ENCODE results near the gene SLC17A1.

GRCh38 chr6:25844518-25844917, 12.7 kb upstream of the SLC17A1 start:
- TF ChIP-seq, protein P1, sequence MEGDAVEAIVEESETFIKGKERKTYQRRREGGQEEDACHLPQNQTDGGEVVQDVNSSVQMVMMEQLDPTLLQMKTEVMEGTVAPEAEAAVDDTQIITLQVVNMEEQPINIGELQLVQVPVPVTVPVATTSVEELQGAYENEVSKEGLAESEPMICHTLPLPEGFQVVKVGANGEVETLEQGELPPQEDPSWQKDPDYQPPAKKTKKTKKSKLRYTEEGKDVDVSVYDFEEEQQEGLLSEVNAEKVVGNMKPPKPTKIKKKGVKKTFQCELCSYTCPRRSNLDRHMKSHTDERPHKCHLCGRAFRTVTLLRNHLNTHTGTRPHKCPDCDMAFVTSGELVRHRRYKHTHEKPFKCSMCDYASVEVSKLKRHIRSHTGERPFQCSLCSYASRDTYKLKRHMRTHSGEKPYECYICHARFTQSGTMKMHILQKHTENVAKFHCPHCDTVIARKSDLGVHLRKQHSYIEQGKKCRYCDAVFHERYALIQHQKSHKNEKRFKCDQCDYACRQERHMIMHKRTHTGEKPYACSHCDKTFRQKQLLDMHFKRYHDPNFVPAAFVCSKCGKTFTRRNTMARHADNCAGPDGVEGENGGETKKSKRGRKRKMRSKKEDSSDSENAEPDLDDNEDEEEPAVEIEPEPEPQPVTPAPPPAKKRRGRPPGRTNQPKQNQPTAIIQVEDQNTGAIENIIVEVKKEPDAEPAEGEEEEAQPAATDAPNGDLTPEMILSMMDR (IDR thresholded peaks at IDR 0.05), result no peak
- TF ChIP-seq ATF2 (CRISPR knock-in tag; IDR thresholded peaks at IDR 0.05; ENCODE audit: borderline replicate concordance, low read depth), result no peak
- no peak for TF ChIP-seq ZNF512 (CRISPR knock-in tag; IDR thresholded peaks at IDR 0.05; ENCODE audit: borderline replicate concordance)
- no peak for TF ChIP-seq SP1 (CRISPR knock-in tag; conservative IDR thresholded peaks at IDR 0.05)
- no peak for TF ChIP-seq FOXJ3 (CRISPR knock-in tag; IDR thresholded peaks at IDR 0.05; ENCODE audit: borderline replicate concordance)
